Measurements from ENCODE around the gene ING3. TPM values are rescaled to one million over a fixed set of nuclear protein-coding genes. Genes with fewer than 3 reads are reported as not detected.

Gene ING3
- total RNA-seq, 1 experiment from 2014 or later = 23.1 TPM

- H2BK5ac ChIP-seq (ENCODE audit: insufficient read length, low read length) = no peak overlapping the region
- no peak overlapping the region for H3K27ac ChIP-seq (ENCODE audit: insufficient read length, low read depth, low read length)
- no peak overlapping the region for H2BK15ac ChIP-seq (ENCODE audit: low read depth, low read length)
- Mint-ChIP-seq H3K4me1 (peaks cover 0 to 4% of the 10 kb centered on the region in 2 experiments; a peak in 2 of 4 replicates), H3K27me3 (ENCODE audit: low read depth) (no peaks in the 10 kb centered on the region), H3K36me3 (ENCODE audit: insufficient read depth in 1 of 3, low read depth in 3 of 3) (no peaks in the 10 kb centered on the region), H3K4me3 (no peak overlapping the region), H3K9me3 (no peaks in the 10 kb centered on the region), H3K27ac (no peak overlapping the region)
- no peaks in the 10 kb centered on the region for H3K27me3 ChIP-seq (ENCODE audit: insufficient read depth, low read length)
- no peak overlapping the region for H4K5ac ChIP-seq (ENCODE audit: insufficient read length, low read depth, low read length)
- no peak overlapping the region for H3K9ac ChIP-seq (ENCODE audit: extremely low read depth, insufficient read length, low read length)
- no peak overlapping the region for H2BK12ac ChIP-seq (ENCODE audit: insufficient read length, low read depth, low read length)
- no peaks in the 10 kb centered on the region for H3K79me2 ChIP-seq (ENCODE audit: insufficient read depth, low read length)
- H3T11ph ChIP-seq (ENCODE audit: low read length) = no peak overlapping the region
- no peak for DNase-seq
- H2BK20ac ChIP-seq (ENCODE audit: low read depth, low read length, poor library complexity, severe bottlenecking) = no peak overlapping the region
- H3K4me1 ChIP-seq (ENCODE audit: insufficient read depth, low read length) = no peaks in the 10 kb centered on the region
- H3K79me1 ChIP-seq (ENCODE audit: insufficient read depth, low read depth, low read length, poor library complexity, severe bottlenecking) = no peaks in the 10 kb centered on the region
- WGBS (ENCODE audit: extremely low coverage, insufficient read length, low lambda C conversion rate) = no CpG with 5 or more reads among the region's 1 CpG
- no peak overlapping the region for H4K8ac ChIP-seq (replicated peaks; ENCODE audit: insufficient read length, low read depth, low read length)
- no peaks in the 10 kb centered on the region for H4K20me1 ChIP-seq (ENCODE audit: control insufficient read depth, insufficient read depth, insufficient read length)
- no peak overlapping the region for H3K4me2 ChIP-seq (ENCODE audit: insufficient read depth, insufficient read length, low read length)
- H2BK120ac ChIP-seq (ENCODE audit: low read depth, low read length, poor library complexity, severe bottlenecking) = no peak overlapping the region
- no peak overlapping the region for H3K14ac ChIP-seq (ENCODE audit: insufficient read depth, low read length)
- no peak overlapping the region for H2AK5ac ChIP-seq (ENCODE audit: insufficient read length, low read length)
- H3K4ac ChIP-seq (ENCODE audit: low read depth, low read length) = no peak overlapping the region
- H3K9me3 ChIP-seq (ENCODE audit: control insufficient read depth, low read depth, low read length) = no peaks in the 10 kb centered on the region
- no peak overlapping the region for H3K56ac ChIP-seq (ENCODE audit: insufficient read length, low read depth, low read length)
- no peaks in the 10 kb centered on the region for H3K23me2 ChIP-seq (ENCODE audit: insufficient read length, low read depth, low read length, poor library complexity, severe bottlenecking)
- no peak overlapping the region for H3K18ac ChIP-seq (ENCODE audit: insufficient read length, low read depth, low read length)
- no peak overlapping the region for H3K23ac ChIP-seq (ENCODE audit: insufficient read length, low read depth, low read length)
- H2AFZ ChIP-seq (ENCODE audit: low read length) = no peak overlapping the region
- no peak for TF ChIP-seq CTCF (conservative IDR thresholded peaks at IDR 0.05)
- no peak overlapping the region for H4K91ac ChIP-seq (ENCODE audit: insufficient read length, low read depth, low read length)
These were observed 30.5 kb downstream of the ING3 start for GRCh38 chr7:120981117-120981516.
